ENCODE measurements around the gene CBR3.

Gene CBR3

DNA sequence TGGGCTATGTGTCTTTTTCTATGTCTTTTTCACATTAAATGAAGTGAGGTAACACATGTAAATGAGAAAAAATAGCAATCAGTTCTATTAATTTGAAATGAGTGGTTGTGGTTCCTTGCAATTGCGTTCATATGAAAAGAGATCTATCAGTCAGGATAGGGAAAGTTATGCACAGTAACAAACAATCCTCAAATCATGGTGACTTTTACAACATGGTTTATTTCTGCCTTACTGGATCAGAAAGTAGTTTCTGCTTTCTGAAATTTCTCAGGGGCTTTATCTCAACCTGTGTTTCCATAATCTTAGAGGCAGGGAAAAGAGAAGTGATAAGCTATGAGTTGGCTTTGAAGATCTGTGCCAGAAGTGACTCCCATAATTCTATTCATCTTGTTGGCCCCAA, 60.7 kb downstream of the CBR3 start:
- no peak for TF ChIP-seq CTCF (IDR thresholded peaks at IDR 0.05; ENCODE audit: insufficient read depth, missing control alignments)
- DNase-seq (ENCODE audit: insufficient read length, low spot score): no peak
- no peak for FAIRE-seq
